Neuron (in vitro differentiated cells): ENCODE measurements around the gene SERP2.

Experiments
- H2AFZ ChIP-seq: one replicate; pipeline ENCODE4 v1.6.1; 2013; ENCODE audit warnings: low read depth, mild to moderate bottlenecking, inconsistent platforms, low read length, moderate library complexity
- H3K27me3 ChIP-seq: one replicate; pipeline ENCODE4 v1.6.1; 2013; ENCODE audit warnings: low read length; ENCODE audit not compliant: insufficient read depth
- H3K36me3 ChIP-seq: one replicate; pipeline ENCODE4 v1.6.1; 2013; ENCODE audit warnings: low read length; ENCODE audit not compliant: insufficient read depth
- H3K4me1 ChIP-seq: one replicate; pipeline ENCODE4 v1.6.1; 2013; ENCODE audit warnings: low read length; ENCODE audit not compliant: insufficient read depth
- H3K4me3 ChIP-seq: 2 replicates; pipeline ENCODE4 v1.5.1; 2013; ENCODE audit warnings: mild to moderate bottlenecking, low read length, moderate library complexity
- H3K9me3 ChIP-seq: one replicate; pipeline ENCODE4 v1.6.1; 2013; ENCODE audit warnings: low read length

SERP2 gene

GRCh38 chr13:44346534-44346933, 27.1 kb upstream of the SERP2 start:
- no peaks in the 10 kb centered on the region for H3K27me3 ChIP-seq
- H3K4me1 ChIP-seq = no peaks in the 10 kb centered on the region
- H2AFZ ChIP-seq = no peak overlapping the region
- H3K9me3 ChIP-seq = no peaks in the 10 kb centered on the region
- no peak overlapping the region for H3K4me3 ChIP-seq
- no peaks in the 10 kb centered on the region for H3K36me3 ChIP-seq

- Histone ChIP-seq H3K4me3 (no peak overlapping the region), H3K4me1 (no peaks in the 10 kb centered on the region), H3K27me3 (no peaks in the 10 kb centered on the region), H3K36me3 (no peaks in the 10 kb centered on the region), H2AFZ (no peak overlapping the region), H3K9me3 (no peaks in the 10 kb centered on the region)
These were observed 26.3 kb upstream of the SERP2 start for GRCh38 chr13:44347301-44347700.

- Histone ChIP-seq H3K27me3 (no peaks in the 10 kb centered on the region), H2AFZ (no peak overlapping the region), H3K4me1 (no peaks in the 10 kb centered on the region), H3K36me3 (no peaks in the 10 kb centered on the region), H3K9me3 (no peaks in the 10 kb centered on the region), H3K4me3 (no peak overlapping the region)
These were observed 25.7 kb upstream of the SERP2 start for GRCh38 chr13:44347949-44348348.

GRCh38 chr13:44350775-44351504, 22.7 kb upstream of the SERP2 start:
- no peaks in the 10 kb centered on the region for H3K36me3 ChIP-seq
- H2AFZ ChIP-seq = no peak overlapping the region
- H3K4me1 ChIP-seq = peaks cover 4% of the 10 kb centered on the region
- H3K27me3 ChIP-seq = no peaks in the 10 kb centered on the region
- H3K4me3 ChIP-seq = no peak overlapping the region
- no peaks in the 10 kb centered on the region for H3K9me3 ChIP-seq

GRCh38 chr13:44351505-44351854, 22.1 kb upstream of the SERP2 start:
- Histone ChIP-seq H2AFZ (no peak overlapping the region), H3K4me1 (peaks cover 4% of the 10 kb centered on the region), H3K36me3 (no peaks in the 10 kb centered on the region), H3K4me3 (no peak overlapping the region), H3K9me3 (no peaks in the 10 kb centered on the region), H3K27me3 (no peaks in the 10 kb centered on the region)

GRCh38 chr13:44352202-44352601, 21.4 kb upstream of the SERP2 start:
- Histone ChIP-seq H3K36me3 (no peaks in the 10 kb centered on the region), H3K9me3 (no peaks in the 10 kb centered on the region), H3K4me1 (peaks cover 4% of the 10 kb centered on the region), H2AFZ (no peak overlapping the region), H3K27me3 (no peaks in the 10 kb centered on the region), H3K4me3 (no peak overlapping the region)

GRCh38 chr13:44352671-44353070, 21.0 kb upstream of the SERP2 start:
- H2AFZ ChIP-seq = no peak overlapping the region
- no peaks in the 10 kb centered on the region for H3K9me3 ChIP-seq
- H3K4me3 ChIP-seq = no peak overlapping the region
- no peaks in the 10 kb centered on the region for H3K27me3 ChIP-seq
- H3K36me3 ChIP-seq = no peaks in the 10 kb centered on the region
- peaks cover 4% of the 10 kb centered on the region for H3K4me1 ChIP-seq

GRCh38 chr13:44354331-44354730, 19.3 kb upstream of the SERP2 start:
- H3K4me3 ChIP-seq = no peak overlapping the region
- H3K36me3 ChIP-seq = no peaks in the 10 kb centered on the region
- peaks cover 4% of the 10 kb centered on the region for H3K4me1 ChIP-seq
- no peak overlapping the region for H2AFZ ChIP-seq
- no peaks in the 10 kb centered on the region for H3K27me3 ChIP-seq
- H3K9me3 ChIP-seq = no peaks in the 10 kb centered on the region

- H3K4me3 ChIP-seq = no peak overlapping the region
- no peaks in the 10 kb centered on the region for H3K36me3 ChIP-seq
- H3K4me1 ChIP-seq = peaks cover 4% of the 10 kb centered on the region
- H2AFZ ChIP-seq = no peak overlapping the region
- no peaks in the 10 kb centered on the region for H3K27me3 ChIP-seq
- H3K9me3 ChIP-seq = no peaks in the 10 kb centered on the region
These were observed 18.7 kb upstream of the SERP2 start for GRCh38 chr13:44354884-44355283.

GRCh38 chr13:44355621-44356020, 18.0 kb upstream of the SERP2 start:
- Histone ChIP-seq H3K4me1 (peaks cover 4% of the 10 kb centered on the region), H3K9me3 (no peaks in the 10 kb centered on the region), H3K27me3 (no peaks in the 10 kb centered on the region), H3K36me3 (no peaks in the 10 kb centered on the region), H2AFZ (no peak overlapping the region), H3K4me3 (no peak overlapping the region)

- Histone ChIP-seq H3K9me3 (no peaks in the 10 kb centered on the region), H3K36me3 (no peaks in the 10 kb centered on the region), H2AFZ (no peak overlapping the region), H3K4me1 (peaks cover 22% of the 10 kb centered on the region), H3K27me3 (no peaks in the 10 kb centered on the region), H3K4me3 (no peak overlapping the region)
These were observed 13.6 kb upstream of the SERP2 start for GRCh38 chr13:44359983-44360375.

- no peaks in the 10 kb centered on the region for H3K27me3 ChIP-seq
- H2AFZ ChIP-seq = no peak overlapping the region
- no peaks in the 10 kb centered on the region for H3K9me3 ChIP-seq
- no peak overlapping the region for H3K4me3 ChIP-seq
- no peaks in the 10 kb centered on the region for H3K36me3 ChIP-seq
- peaks cover 24% of the 10 kb centered on the region for H3K4me1 ChIP-seq
These were observed 11.1 kb upstream of the SERP2 start for GRCh38 chr13:44362394-44363040.

GRCh38 chr13:44363631-44364344, 9.8 kb upstream of the SERP2 start:
- Histone ChIP-seq H3K9me3 (no peaks in the 10 kb centered on the region), H2AFZ (peak overlapping the region; percentile 20), H3K4me3 (no peak overlapping the region), H3K27me3 (no peaks in the 10 kb centered on the region), H3K36me3 (no peaks in the 10 kb centered on the region), H3K4me1 (peaks cover 32% of the 10 kb centered on the region)
